Measurements from ENCODE around the gene PARVB.

The PARVB gene

GRCh38 chr22:44179989-44180705 is 156.0 kb downstream of the PARVB start:
- Mint-ChIP-seq H3K27me3 (no peaks in the 10 kb centered on the region), H3K27ac (peak overlapping the region; percentile 91), H3K9me3 (no peaks in the 10 kb centered on the region), H3K36me3 (ENCODE audit: low read depth) (peaks cover 29% of the 10 kb centered on the region), H3K4me1 (ENCODE audit: low read depth) (peaks cover 53% of the 10 kb centered on the region), H3K4me3 (no peak overlapping the region)
- intact Hi-C loops (cut with micrococcal nuclease) = loop anchor here (5.0 kb wide), 3 partner anchors 113 to 168 kb away; no protein-coding TSS in a partner anchor

DNA sequence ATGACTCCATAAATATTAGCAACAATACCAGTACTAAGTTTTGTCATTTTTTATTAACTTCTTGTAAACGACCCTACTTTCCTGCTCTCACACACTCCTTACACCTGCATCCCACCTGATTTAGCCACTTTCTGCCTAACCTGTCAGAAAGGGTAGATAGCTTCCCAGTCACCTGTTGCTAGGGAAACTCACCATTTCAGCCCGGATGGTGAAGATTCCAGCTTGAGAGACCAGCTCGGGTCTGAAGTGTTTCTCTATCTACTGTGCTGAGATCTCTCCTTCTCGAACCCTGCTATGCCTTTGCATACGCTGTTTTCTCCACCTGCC is 156.6 kb downstream of the PARVB start, which contains the start of gene PARVG:
Gene PARVG, plus strand, starts transcription at position 220 of the 327 bp plus-strand sequence. CDS start 2,405 bp downstream, outside the sequence.
- H3K27me3 Mint-ChIP-seq = no peaks in the 10 kb centered on the region
- peaks cover 34% of the 10 kb centered on the region for H3K36me3 Mint-ChIP-seq (ENCODE audit: low read depth)
- H3K27ac Mint-ChIP-seq = peak within 1 kb of the TSS; percentile 91
- intact Hi-C loops (cut with micrococcal nuclease) = loop anchor here (5.0 kb wide), 3 partner anchors 113 to 168 kb away; no protein-coding TSS in a partner anchor
- H3K4me3 Mint-ChIP-seq = peak within 1 kb of the TSS; percentile 92
- H3K4me1 Mint-ChIP-seq (ENCODE audit: low read depth) = peaks cover 53% of the 10 kb centered on the region
- H3K9me3 Mint-ChIP-seq = no peaks in the 10 kb centered on the region

GRCh38 chr22:44181033-44181911 is 157.2 kb downstream of the PARVB start:
- Mint-ChIP-seq H3K36me3 (ENCODE audit: low read depth) (peaks cover 40% of the 10 kb centered on the region), H3K27me3 (no peaks in the 10 kb centered on the region), H3K4me3 (peak overlapping the region; percentile 92), H3K4me1 (ENCODE audit: low read depth) (peaks cover 55% of the 10 kb centered on the region), H3K9me3 (no peaks in the 10 kb centered on the region), H3K27ac (peak overlapping the region; percentile 91)
- intact Hi-C loops (cut with micrococcal nuclease) = loop anchor here (5.0 kb wide), 3 partner anchors 114 to 169 kb away; no protein-coding TSS in a partner anchor

GRCh38 chr22:44181912-44182587 is 157.9 kb downstream of the PARVB start:
- Mint-ChIP-seq H3K9me3 (no peaks in the 10 kb centered on the region), H3K4me3 (peak overlapping the region; percentile 92), H3K27ac (peak overlapping the region; percentile 91), H3K36me3 (ENCODE audit: low read depth) (peaks cover 48% of the 10 kb centered on the region), H3K4me1 (ENCODE audit: low read depth) (peaks cover 60% of the 10 kb centered on the region), H3K27me3 (no peaks in the 10 kb centered on the region)
- intact Hi-C loops (cut with micrococcal nuclease) = loop anchor here (1.0 to 5.0 kb wide), 4 partner anchors 10 to 170 kb away; no protein-coding TSS in a partner anchor

DNA sequence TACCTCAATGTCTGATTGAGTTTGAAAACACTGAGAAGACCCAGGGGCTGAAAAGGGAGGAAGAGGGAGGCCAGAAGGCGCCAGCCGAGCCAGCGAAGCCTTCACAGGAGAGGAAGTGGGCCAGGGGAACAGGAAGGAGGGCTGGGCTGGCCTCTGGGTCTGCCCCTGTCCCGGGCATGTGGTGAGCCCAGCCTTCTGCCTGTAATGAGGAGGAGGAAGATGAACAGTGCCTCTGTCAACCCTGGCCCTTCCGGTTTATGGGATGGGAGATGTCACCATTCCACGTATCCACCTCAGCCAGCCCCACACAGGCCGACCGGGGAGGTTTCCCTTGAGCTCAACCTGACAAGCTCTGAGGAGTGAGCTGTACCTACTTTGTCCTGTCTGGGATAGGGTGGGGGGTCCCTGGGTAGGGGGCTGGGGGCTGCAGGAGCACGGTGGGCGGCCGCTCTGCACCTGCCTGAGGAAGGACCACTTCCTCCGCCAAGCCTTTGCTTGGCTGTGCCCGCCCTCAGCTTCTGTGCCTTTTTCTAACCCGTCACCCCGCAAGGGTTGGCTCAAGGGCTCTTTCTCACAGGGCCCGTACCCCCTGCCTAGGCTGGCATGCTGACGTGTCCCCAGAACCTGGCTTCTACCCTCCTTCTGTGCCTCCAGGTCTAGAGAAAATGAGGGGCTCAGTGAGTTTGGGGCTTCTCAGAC is 158.6 kb downstream of the PARVB start:
- Mint-ChIP-seq H3K4me3 (peak overlapping the region; percentile 92), H3K27me3 (no peaks in the 10 kb centered on the region), H3K36me3 (ENCODE audit: low read depth) (peaks cover 55% of the 10 kb centered on the region), H3K27ac (peak overlapping the region; percentile 91), H3K4me1 (ENCODE audit: low read depth) (peaks cover 64% of the 10 kb centered on the region), H3K9me3 (no peaks in the 10 kb centered on the region)
- intact Hi-C loops (cut with micrococcal nuclease) = loop anchor here (1.0 to 5.0 kb wide), 4 partner anchors 10 to 170 kb away; no protein-coding TSS in a partner anchor

DNA sequence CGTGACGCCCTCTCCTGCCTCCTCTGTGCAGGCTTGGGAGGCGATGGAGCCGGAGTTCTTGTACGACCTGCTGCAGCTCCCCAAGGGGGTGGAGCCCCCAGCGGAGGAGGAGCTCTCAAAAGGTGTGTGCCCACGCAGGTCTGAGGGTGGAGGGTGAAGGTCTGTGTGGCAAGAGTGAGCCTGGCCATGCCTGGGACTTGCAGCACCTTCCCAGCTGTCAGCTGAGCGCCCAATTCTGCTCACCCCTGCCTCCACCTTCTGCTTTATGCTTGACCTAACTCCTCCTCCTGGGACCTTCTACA is 159.1 kb downstream of the PARVB start:
- no peaks in the 10 kb centered on the region for H3K9me3 Mint-ChIP-seq
- peaks cover 64% of the 10 kb centered on the region for H3K4me1 Mint-ChIP-seq (ENCODE audit: low read depth)
- H3K4me3 Mint-ChIP-seq = peak overlapping the region; percentile 92
- H3K36me3 Mint-ChIP-seq (ENCODE audit: low read depth) = peaks cover 60% of the 10 kb centered on the region
- H3K27me3 Mint-ChIP-seq = no peaks in the 10 kb centered on the region
- intact Hi-C loops (cut with micrococcal nuclease) = loop anchor here (5.0 kb wide), 3 partner anchors 116 to 171 kb away; no protein-coding TSS in a partner anchor
- peak overlapping the region; percentile 91 for H3K27ac Mint-ChIP-seq

DNA sequence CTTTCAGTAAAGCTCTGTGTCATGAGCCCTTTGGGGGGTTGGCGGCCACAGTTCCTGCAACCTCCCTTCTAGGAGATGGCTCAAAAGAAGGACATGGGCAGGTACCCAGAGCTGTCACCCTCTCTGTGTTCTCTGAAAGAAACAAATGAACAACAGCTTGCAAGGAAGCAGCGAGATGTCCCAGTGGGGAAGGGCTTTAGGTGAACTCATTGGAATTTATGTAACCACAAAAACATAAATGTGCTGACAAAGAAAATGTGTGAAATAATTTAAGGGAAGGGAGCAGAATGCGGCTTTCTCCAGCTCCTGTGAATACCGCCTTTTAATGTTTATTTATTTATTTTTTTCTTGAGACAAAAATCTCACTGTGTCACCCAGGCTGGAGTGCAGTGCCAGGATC is 159.9 kb downstream of the PARVB start:
- H3K27ac Mint-ChIP-seq = no peak overlapping the region
- intact Hi-C loops (cut with micrococcal nuclease) = loop anchor here (5.0 kb wide), 3 partner anchors 117 to 172 kb away; no protein-coding TSS in a partner anchor

GRCh38 chr22:44185237-44186120 is 161.4 kb downstream of the PARVB start:
- peaks cover 71% of the 10 kb centered on the region for H3K4me1 Mint-ChIP-seq (ENCODE audit: low read depth)
- peak overlapping the region; percentile 3 for H3K27ac Mint-ChIP-seq
- no peak overlapping the region for H3K4me3 Mint-ChIP-seq
- peaks cover 72% of the 10 kb centered on the region for H3K36me3 Mint-ChIP-seq (ENCODE audit: low read depth)
- intact Hi-C loops (cut with micrococcal nuclease) = no loop called here
- H3K27me3 Mint-ChIP-seq = no peaks in the 10 kb centered on the region
- no peaks in the 10 kb centered on the region for H3K9me3 Mint-ChIP-seq

More for the DNA sequence above, 159.9 kb downstream of the PARVB start:
- Mint-ChIP-seq H3K27me3 (no peaks in the 10 kb centered on the region), H3K36me3 (ENCODE audit: low read depth) (peaks cover 67% of the 10 kb centered on the region), H3K4me1 (ENCODE audit: low read depth) (peaks cover 67% of the 10 kb centered on the region), H3K9me3 (no peaks in the 10 kb centered on the region), H3K4me3 (no peak overlapping the region)

DNA sequence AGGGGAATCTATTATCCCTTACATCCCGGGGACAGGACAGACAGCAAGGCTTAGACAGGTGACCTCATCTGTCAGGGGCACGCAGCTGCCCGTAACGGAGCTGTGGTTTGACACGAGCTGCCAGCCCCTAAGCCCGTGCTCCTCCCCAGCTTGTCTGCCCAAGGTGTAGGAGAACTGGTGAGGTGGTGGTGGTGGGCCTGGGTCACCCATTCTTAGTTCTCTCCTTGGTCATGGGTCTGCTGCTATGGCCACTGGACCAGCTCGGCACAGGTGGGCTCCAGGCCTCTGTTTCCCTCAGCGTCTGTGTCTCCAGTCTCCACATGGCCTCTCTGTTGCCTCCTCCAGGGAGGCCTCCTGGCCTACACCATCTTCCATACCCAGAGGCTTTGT is 162.0 kb downstream of the PARVB start:
- Mint-ChIP-seq H3K36me3 (ENCODE audit: low read depth) (peaks cover 72% of the 10 kb centered on the region), H3K27ac (no peak overlapping the region), H3K9me3 (no peaks in the 10 kb centered on the region), H3K27me3 (no peaks in the 10 kb centered on the region), H3K4me3 (no peak overlapping the region), H3K4me1 (ENCODE audit: low read depth) (peaks cover 71% of the 10 kb centered on the region)
- intact Hi-C loops (cut with micrococcal nuclease) = no loop called here

GRCh38 chr22:44186737-44187136 is 162.6 kb downstream of the PARVB start:
- H3K4me1 Mint-ChIP-seq (ENCODE audit: low read depth) = peaks cover 71% of the 10 kb centered on the region
- no peaks in the 10 kb centered on the region for H3K9me3 Mint-ChIP-seq
- H3K27me3 Mint-ChIP-seq = no peaks in the 10 kb centered on the region
- no peak overlapping the region for H3K4me3 Mint-ChIP-seq
- peaks cover 77% of the 10 kb centered on the region for H3K36me3 Mint-ChIP-seq (ENCODE audit: low read depth)
- intact Hi-C loops (cut with micrococcal nuclease) = no loop called here
- H3K27ac Mint-ChIP-seq = no peak overlapping the region

GRCh38 chr22:44187652-44188230 is 163.6 kb downstream of the PARVB start:
- intact Hi-C loops (cut with micrococcal nuclease) = no loop called here
- peaks cover 81% of the 10 kb centered on the region for H3K36me3 Mint-ChIP-seq (ENCODE audit: low read depth)
- H3K9me3 Mint-ChIP-seq = no peaks in the 10 kb centered on the region
- no peak overlapping the region for H3K4me3 Mint-ChIP-seq
- no peaks in the 10 kb centered on the region for H3K27me3 Mint-ChIP-seq
- no peak overlapping the region for H3K27ac Mint-ChIP-seq
- H3K4me1 Mint-ChIP-seq (ENCODE audit: low read depth) = peaks cover 74% of the 10 kb centered on the region

- Mint-ChIP-seq H3K9me3 (no peaks in the 10 kb centered on the region), H3K4me3 (no peak overlapping the region), H3K27ac (no peak overlapping the region), H3K4me1 (ENCODE audit: low read depth) (peaks cover 74% of the 10 kb centered on the region), H3K27me3 (no peaks in the 10 kb centered on the region), H3K36me3 (ENCODE audit: low read depth) (peaks cover 82% of the 10 kb centered on the region)
- intact Hi-C loops (cut with micrococcal nuclease) = no loop called here
Observed at GRCh38 chr22:44188316-44188715, 164.2 kb downstream of the PARVB start.

Data from dendritic cell treated with granulocyte-macrophage colony-stimulating factor and Interleukin-4, amounts not matched to agents 40 ng/mL and 50 ng/mL, for 4 days (primary cell).